IPS-18a (cell line): ENCODE measurements around the gene CHMP2A.
A peak's percentile ranks its signal among the peaks of the same experiment; 100 is the strongest.

Source experiments
- H3K27ac ChIP-seq: one replicate; pipeline ENCODE4 v1.5.1; 2013; ENCODE audit warnings: low read length
- H3K27me3 ChIP-seq: one replicate; pipeline ENCODE4 v1.6.1; 2013; ENCODE audit warnings: mild to moderate bottlenecking, low read length; ENCODE audit not compliant: control insufficient read depth, insufficient read depth
- H3K36me3 ChIP-seq: one replicate; pipeline ENCODE4 v1.6.1; 2013; ENCODE audit warnings: low read depth, low read length; ENCODE audit not compliant: control insufficient read depth
- H3K4me1 ChIP-seq: one replicate; pipeline ENCODE4 v1.6.1; 2013; ENCODE audit warnings: low read depth, low read length; ENCODE audit not compliant: control insufficient read depth
- H3K4me3 ChIP-seq: one replicate; pipeline ENCODE4 v1.5.1; 2013; ENCODE audit warnings: low read length
- H3K9ac ChIP-seq: one replicate; pipeline ENCODE4 v1.6.1; 2013; ENCODE audit warnings: mild to moderate bottlenecking, low read length, moderate library complexity
- H3K9me3 ChIP-seq: one replicate; pipeline ENCODE4 v1.6.1; 2013; ENCODE audit warnings: low read depth, low read length; ENCODE audit not compliant: control insufficient read depth

CHMP2A gene

DNA sequence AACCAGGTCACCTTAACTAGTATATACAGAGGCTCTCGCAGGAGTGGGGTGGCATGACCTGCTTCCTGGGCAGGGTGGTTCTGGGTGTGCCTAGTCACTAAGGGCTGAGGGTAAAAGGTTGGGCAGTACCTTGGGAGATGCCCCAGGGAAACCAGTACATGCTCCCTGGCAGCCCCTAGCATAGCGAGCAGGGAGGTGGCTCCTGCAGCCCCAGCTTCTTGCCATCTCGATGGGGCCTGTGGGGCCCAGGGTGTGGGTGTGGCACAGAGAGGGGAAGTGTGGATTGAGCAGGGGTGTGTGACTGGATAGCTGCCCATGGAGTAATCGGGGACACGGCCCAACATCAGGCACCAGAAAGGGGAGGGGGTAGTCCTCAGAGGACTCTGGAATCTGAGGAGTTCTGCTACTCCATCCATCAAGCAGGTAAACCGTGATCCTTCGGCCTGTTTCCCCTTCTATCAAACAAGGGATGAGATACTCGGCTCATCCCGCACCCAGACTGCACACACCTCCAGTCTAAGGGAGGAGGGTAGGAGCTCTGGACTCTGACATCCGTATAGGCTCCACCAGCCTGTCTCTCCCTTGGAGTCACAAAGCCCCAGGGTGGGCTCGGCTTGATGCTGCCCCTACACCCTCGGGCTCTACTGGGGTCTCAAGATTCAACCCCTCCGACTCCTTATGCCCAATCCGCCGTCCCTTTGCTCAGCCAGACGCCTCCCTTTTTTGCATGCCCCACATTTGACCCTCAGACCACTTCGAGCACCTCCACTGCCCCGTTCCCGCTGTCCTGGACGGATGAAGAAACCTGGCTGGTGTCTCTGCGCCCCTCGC is 36.4 kb downstream of the CHMP2A start:
- Histone ChIP-seq H3K9me3 (no peaks in the 10 kb centered on the region), H3K36me3 (no peaks in the 10 kb centered on the region), H3K9ac (peak overlapping the region; percentile 98), H3K4me1 (peaks cover 22% of the 10 kb centered on the region), H3K4me3 (peak overlapping the region; percentile 93), H3K27me3 (no peaks in the 10 kb centered on the region), H3K27ac (no peak overlapping the region)

GRCh38 chr19:58516964-58517833 is 37.7 kb downstream of the CHMP2A start:
- no peaks in the 10 kb centered on the region for H3K36me3 ChIP-seq
- H3K27me3 ChIP-seq, result no peaks in the 10 kb centered on the region
- H3K27ac ChIP-seq, result no peak overlapping the region
- H3K9me3 ChIP-seq, result no peaks in the 10 kb centered on the region
- no peak overlapping the region for H3K4me3 ChIP-seq
- peaks cover 22% of the 10 kb centered on the region for H3K4me1 ChIP-seq
- no peak overlapping the region for H3K9ac ChIP-seq

GRCh38 chr19:58516246-58516836 is 38.6 kb downstream of the CHMP2A start:
- peak overlapping the region; percentile 28 for H3K4me3 ChIP-seq
- no peaks in the 10 kb centered on the region for H3K9me3 ChIP-seq
- no peaks in the 10 kb centered on the region for H3K27me3 ChIP-seq
- no peak overlapping the region for H3K27ac ChIP-seq
- H3K9ac ChIP-seq, result peak overlapping the region; percentile 27
- no peaks in the 10 kb centered on the region for H3K36me3 ChIP-seq
- peaks cover 22% of the 10 kb centered on the region for H3K4me1 ChIP-seq

- no peak overlapping the region for H3K4me3 ChIP-seq
- no peaks in the 10 kb centered on the region for H3K27me3 ChIP-seq
- H3K9me3 ChIP-seq, result no peaks in the 10 kb centered on the region
- H3K4me1 ChIP-seq, result peaks cover 22% of the 10 kb centered on the region
- no peaks in the 10 kb centered on the region for H3K36me3 ChIP-seq
- no peak overlapping the region for H3K9ac ChIP-seq
- no peak overlapping the region for H3K27ac ChIP-seq
Measured at GRCh38 chr19:58515259-58515658, 39.6 kb downstream of the CHMP2A start.

GRCh38 chr19:58514564-58515022 is 40.3 kb downstream of the CHMP2A start:
- peak overlapping the region; percentile 35 for H3K27ac ChIP-seq
- H3K4me1 ChIP-seq, result peaks cover 22% of the 10 kb centered on the region
- no peaks in the 10 kb centered on the region for H3K9me3 ChIP-seq
- H3K4me3 ChIP-seq, result peak overlapping the region; percentile 55
- peak overlapping the region; percentile 57 for H3K9ac ChIP-seq
- no peaks in the 10 kb centered on the region for H3K27me3 ChIP-seq
- no peaks in the 10 kb centered on the region for H3K36me3 ChIP-seq

GRCh38 chr19:58513694-58514563 is 41.0 kb downstream of the CHMP2A start:
- peak overlapping the region; percentile 57 for H3K9ac ChIP-seq
- H3K36me3 ChIP-seq, result no peaks in the 10 kb centered on the region
- H3K4me1 ChIP-seq, result peaks cover 22% of the 10 kb centered on the region
- H3K27me3 ChIP-seq, result no peaks in the 10 kb centered on the region
- H3K4me3 ChIP-seq, result peak overlapping the region; percentile 55
- no peaks in the 10 kb centered on the region for H3K9me3 ChIP-seq
- H3K27ac ChIP-seq, result peak overlapping the region; percentile 35

GRCh38 chr19:58513213-58513693 is 41.7 kb downstream of the CHMP2A start:
- H3K4me1 ChIP-seq, result peaks cover 17% of the 10 kb centered on the region
- no peak overlapping the region for H3K27ac ChIP-seq
- no peak overlapping the region for H3K4me3 ChIP-seq
- H3K9ac ChIP-seq, result peak overlapping the region; percentile 26
- H3K36me3 ChIP-seq, result no peaks in the 10 kb centered on the region
- H3K27me3 ChIP-seq, result no peaks in the 10 kb centered on the region
- H3K9me3 ChIP-seq, result no peaks in the 10 kb centered on the region

DNA sequence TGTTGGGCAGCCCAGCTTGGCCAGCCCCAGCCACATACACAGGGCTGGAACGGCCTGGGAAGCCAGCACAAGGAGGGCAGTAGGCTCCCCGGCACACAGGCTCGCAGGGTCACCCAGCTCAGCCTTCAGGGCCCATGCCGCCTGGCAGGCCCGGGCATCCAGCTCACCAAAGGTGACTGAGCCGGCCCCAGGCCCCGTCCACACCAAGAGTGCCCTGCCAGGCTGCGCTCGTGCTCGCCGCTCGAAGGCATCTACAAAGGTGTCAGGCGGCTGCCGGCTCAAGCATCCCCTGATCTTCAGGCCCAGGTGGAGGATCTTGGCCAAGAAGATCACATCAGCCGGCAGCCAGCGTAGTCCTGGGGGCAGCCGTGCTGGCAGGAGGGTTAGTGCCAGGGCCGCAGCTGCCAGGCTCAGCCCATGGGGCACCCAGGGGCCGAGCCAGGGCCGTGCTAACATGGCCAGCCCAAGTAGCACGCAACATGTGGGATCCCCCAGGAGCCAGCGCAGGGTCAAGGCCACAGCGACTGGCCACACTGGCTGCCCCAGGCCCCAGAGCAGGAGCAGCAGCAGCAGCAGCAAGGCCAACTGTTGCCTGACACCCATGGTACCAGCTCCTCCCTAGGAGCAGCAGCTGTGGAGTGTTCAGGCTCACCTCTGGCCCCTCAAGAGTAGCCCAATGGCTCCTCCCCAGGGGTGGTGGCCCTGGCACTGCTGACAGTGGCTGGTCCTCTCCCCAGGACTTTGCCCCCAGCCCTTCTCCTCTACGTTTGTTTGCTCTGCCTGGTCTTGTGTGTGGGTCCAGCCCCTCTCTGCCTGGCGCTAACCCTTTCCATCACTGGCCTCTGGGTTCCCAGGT is 43.3 kb downstream of the CHMP2A start, which contains the start of gene SLC27A5:
Gene SLC27A5 (minus strand): TSS at position 640 of the 856 bp plus-strand sequence. CDS start 37 bp downstream, at position 603.
- Histone ChIP-seq H3K27me3 (no peaks in the 10 kb centered on the region), H3K4me1 (peaks cover 15% of the 10 kb centered on the region), H3K27ac (no peak within 1 kb of the TSS), H3K9ac (no peak within 1 kb of the TSS), H3K9me3 (no peaks in the 10 kb centered on the region), H3K36me3 (no peaks in the 10 kb centered on the region), H3K4me3 (no peak within 1 kb of the TSS)

DNA sequence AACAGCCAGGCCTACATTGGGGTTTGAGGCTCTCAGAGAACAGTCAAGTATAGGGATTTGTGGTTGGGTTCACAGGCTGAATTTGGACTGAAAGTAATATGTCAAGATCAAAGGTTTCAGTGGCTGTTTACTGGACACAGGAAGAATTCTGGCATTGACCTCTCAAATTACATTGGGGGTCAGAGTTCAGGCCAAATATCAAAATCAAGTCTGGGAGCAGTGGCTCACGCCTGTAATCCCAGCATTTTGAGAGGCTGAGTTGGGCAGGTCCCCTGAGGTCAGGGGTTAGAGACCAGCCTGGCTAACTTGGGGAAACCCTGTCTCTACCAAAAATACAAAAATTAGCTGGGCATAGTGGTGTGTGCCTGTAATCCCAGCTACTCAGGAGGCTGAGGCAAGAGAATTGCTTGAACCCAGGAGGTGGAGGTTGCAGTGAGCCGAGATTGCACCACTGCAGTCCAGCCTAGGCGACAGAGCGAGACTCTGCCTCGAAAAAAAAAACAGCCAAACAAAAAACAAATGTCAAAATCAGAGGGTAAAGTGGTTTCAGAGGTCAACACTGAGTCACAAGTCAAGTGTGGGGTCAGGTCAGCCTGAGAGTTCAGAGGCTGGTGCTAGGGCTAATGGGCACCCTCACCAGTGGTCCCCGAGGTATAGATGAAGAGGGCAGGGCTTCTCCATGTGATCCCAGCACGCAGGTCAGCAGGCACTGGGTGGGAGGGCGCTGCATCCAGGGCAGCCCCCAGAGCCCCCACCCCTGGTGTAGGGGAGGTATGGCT is 44.6 kb downstream of the CHMP2A start:
- Histone ChIP-seq H3K27me3 (no peaks in the 10 kb centered on the region), H3K9me3 (no peaks in the 10 kb centered on the region), H3K36me3 (no peaks in the 10 kb centered on the region), H3K9ac (no peak overlapping the region), H3K27ac (no peak overlapping the region), H3K4me3 (no peak overlapping the region), H3K4me1 (peaks cover 6% of the 10 kb centered on the region)
